ENCODE results near the gene AP1B1. TPM values are rescaled to one million over a fixed set of nuclear protein-coding genes. Genes with fewer than 3 reads are reported as not detected.

The AP1B1 gene
- total RNA-seq, 1 experiment from 2014 or later: 119 TPM

GRCh38 chr22:29327089-29327764 is 61.1 kb downstream of the AP1B1 start:
- DNase-seq: no peak
- Histone ChIP-seq H3K36me3 (replicated peaks; ENCODE audit: control insufficient read depth, insufficient read depth, low read length) (peaks cover 4% of the 10 kb centered on the region), H3K27me3 (ENCODE audit: control insufficient read depth, insufficient read depth, low read length) (no peaks in the 10 kb centered on the region), H3K4me3 (ENCODE audit: insufficient read depth, low read depth, low read length) (no peak overlapping the region)

GRCh38 chr22:29326481-29326880 is 61.9 kb downstream of the AP1B1 start:
- Histone ChIP-seq H3K36me3 (replicated peaks; ENCODE audit: control insufficient read depth, insufficient read depth, low read length) (peaks cover 4% of the 10 kb centered on the region), H3K27me3 (ENCODE audit: control insufficient read depth, insufficient read depth, low read length) (no peaks in the 10 kb centered on the region), H3K4me3 (ENCODE audit: insufficient read depth, low read depth, low read length) (no peak overlapping the region)
- DNase-seq: no peak

GRCh38 chr22:29325785-29326315 is 62.5 kb downstream of the AP1B1 start:
- no peaks in the 10 kb centered on the region for H3K27me3 ChIP-seq (ENCODE audit: control insufficient read depth, insufficient read depth, low read length)
- H3K4me3 ChIP-seq (ENCODE audit: insufficient read depth, low read depth, low read length): no peak overlapping the region
- H3K36me3 ChIP-seq (replicated peaks; ENCODE audit: control insufficient read depth, insufficient read depth, low read length): peaks cover 4% of the 10 kb centered on the region; the same call in 1 of the 2 replicates
- DNase-seq: no peak

- Histone ChIP-seq H3K4me3 (ENCODE audit: insufficient read depth, low read depth, low read length) (no peak overlapping the region), H3K36me3 (replicated peaks; ENCODE audit: control insufficient read depth, insufficient read depth, low read length) (peaks cover 4% of the 10 kb centered on the region; the same call in 1 of the 2 replicates), H3K27me3 (ENCODE audit: control insufficient read depth, insufficient read depth, low read length) (no peaks in the 10 kb centered on the region)
- DNase-seq: no peak
Observed at GRCh38 chr22:29325356-29325755, 63.0 kb downstream of the AP1B1 start.

GRCh38 chr22:29323641-29324040 is 64.7 kb downstream of the AP1B1 start:
- DNase-seq: no peak
- Histone ChIP-seq H3K4me3 (ENCODE audit: insufficient read depth, low read depth, low read length) (no peak overlapping the region), H3K36me3 (replicated peaks; ENCODE audit: control insufficient read depth, insufficient read depth, low read length) (0 out of 2 replicates have a peak, but pooled peaks cover 2% of the 10 kb centered on the region), H3K27me3 (ENCODE audit: control insufficient read depth, insufficient read depth, low read length) (no peaks in the 10 kb centered on the region)

GRCh38 chr22:29320546-29320945 is 67.8 kb downstream of the AP1B1 start:
- Histone ChIP-seq H3K36me3 (replicated peaks; ENCODE audit: control insufficient read depth, insufficient read depth, low read length) (no peaks in the 10 kb centered on the region), H3K4me3 (ENCODE audit: insufficient read depth, low read depth, low read length) (no peak overlapping the region), H3K27me3 (ENCODE audit: control insufficient read depth, insufficient read depth, low read length) (peaks cover 14% of the 10 kb centered on the region)
- DNase-seq: no peak

GRCh38 chr22:29319072-29319471 is 69.3 kb downstream of the AP1B1 start:
- no peaks in the 10 kb centered on the region for H3K36me3 ChIP-seq (replicated peaks; ENCODE audit: control insufficient read depth, insufficient read depth, low read length)

GRCh38 chr22:29317827-29318454 is 70.4 kb downstream of the AP1B1 start:
- no peak overlapping the region for H3K4me3 ChIP-seq (ENCODE audit: insufficient read depth, low read depth, low read length)
- peaks cover 39% of the 10 kb centered on the region for H3K27me3 ChIP-seq (ENCODE audit: control insufficient read depth, insufficient read depth, low read length)
- no peak for DNase-seq
- no peaks in the 10 kb centered on the region for H3K36me3 ChIP-seq (replicated peaks; ENCODE audit: control insufficient read depth, insufficient read depth, low read length)

More at GRCh38 chr22:29319072-29319471, 69.3 kb downstream of the AP1B1 start:
- Histone ChIP-seq H3K4me3 (ENCODE audit: insufficient read depth, low read depth, low read length) (no peak overlapping the region), H3K27me3 (ENCODE audit: control insufficient read depth, insufficient read depth, low read length) (peaks cover 29% of the 10 kb centered on the region)
- no peak for DNase-seq

GRCh38 chr22:29316141-29316828 is 72.1 kb downstream of the AP1B1 start:
- Histone ChIP-seq H3K4me3 (ENCODE audit: insufficient read depth, low read depth, low read length) (peak overlapping the region; percentile 37), H3K27me3 (ENCODE audit: control insufficient read depth, insufficient read depth, low read length) (peaks cover 40% of the 10 kb centered on the region), H3K36me3 (replicated peaks; ENCODE audit: control insufficient read depth, insufficient read depth, low read length) (no peaks in the 10 kb centered on the region)
- DNase-seq: peak; percentile 63

GRCh38 chr22:29315286-29316140 is 72.9 kb downstream of the AP1B1 start, which contains the start of gene RASL10A:
TSS of gene RASL10A (minus strand) at chr22:29315697. CDS start at chr22:29315246, 451 bp downstream.
- peak within 1 kb of the TSS; percentile 37 for H3K4me3 ChIP-seq (ENCODE audit: insufficient read depth, low read depth, low read length)
- no peaks in the 10 kb centered on the region for H3K36me3 ChIP-seq (replicated peaks; ENCODE audit: control insufficient read depth, insufficient read depth, low read length)
- H3K27me3 ChIP-seq (ENCODE audit: control insufficient read depth, insufficient read depth, low read length): peaks cover 40% of the 10 kb centered on the region
- peak; percentile 92 for DNase-seq

- Histone ChIP-seq H3K36me3 (replicated peaks; ENCODE audit: control insufficient read depth, insufficient read depth, low read length) (no peaks in the 10 kb centered on the region), H3K27me3 (ENCODE audit: control insufficient read depth, insufficient read depth, low read length) (peaks cover 40% of the 10 kb centered on the region), H3K4me3 (ENCODE audit: insufficient read depth, low read depth, low read length) (peak overlapping the region; percentile 37)
- DNase-seq: peak; percentile 87
Observed at GRCh38 chr22:29314537-29315285, 73.7 kb downstream of the AP1B1 start.

GRCh38 chr22:29313576-29314466 is 74.5 kb downstream of the AP1B1 start:
- H3K36me3 ChIP-seq (replicated peaks; ENCODE audit: control insufficient read depth, insufficient read depth, low read length): no peaks in the 10 kb centered on the region
- peak; percentile 62 for DNase-seq
- peaks cover 40% of the 10 kb centered on the region for H3K27me3 ChIP-seq (ENCODE audit: control insufficient read depth, insufficient read depth, low read length)
- no peak overlapping the region for H3K4me3 ChIP-seq (ENCODE audit: insufficient read depth, low read depth, low read length)

Measured in H7 (cell line).